ENCODE results near the gene TNNT1. TPM values are rescaled to one million over a fixed set of nuclear protein-coding genes. Genes with fewer than 3 reads are reported as not detected.
"Not testable (repeated sequence)": the region's sequence is repeated elsewhere in the genome, so short reads cannot be mapped to it uniquely, and the experiment has no call there.

Gene TNNT1
- polyA plus RNA-seq, 2 of the 4 experiments (the other 2 are of a cell fraction), result 140 to 155 TPM

DNA sequence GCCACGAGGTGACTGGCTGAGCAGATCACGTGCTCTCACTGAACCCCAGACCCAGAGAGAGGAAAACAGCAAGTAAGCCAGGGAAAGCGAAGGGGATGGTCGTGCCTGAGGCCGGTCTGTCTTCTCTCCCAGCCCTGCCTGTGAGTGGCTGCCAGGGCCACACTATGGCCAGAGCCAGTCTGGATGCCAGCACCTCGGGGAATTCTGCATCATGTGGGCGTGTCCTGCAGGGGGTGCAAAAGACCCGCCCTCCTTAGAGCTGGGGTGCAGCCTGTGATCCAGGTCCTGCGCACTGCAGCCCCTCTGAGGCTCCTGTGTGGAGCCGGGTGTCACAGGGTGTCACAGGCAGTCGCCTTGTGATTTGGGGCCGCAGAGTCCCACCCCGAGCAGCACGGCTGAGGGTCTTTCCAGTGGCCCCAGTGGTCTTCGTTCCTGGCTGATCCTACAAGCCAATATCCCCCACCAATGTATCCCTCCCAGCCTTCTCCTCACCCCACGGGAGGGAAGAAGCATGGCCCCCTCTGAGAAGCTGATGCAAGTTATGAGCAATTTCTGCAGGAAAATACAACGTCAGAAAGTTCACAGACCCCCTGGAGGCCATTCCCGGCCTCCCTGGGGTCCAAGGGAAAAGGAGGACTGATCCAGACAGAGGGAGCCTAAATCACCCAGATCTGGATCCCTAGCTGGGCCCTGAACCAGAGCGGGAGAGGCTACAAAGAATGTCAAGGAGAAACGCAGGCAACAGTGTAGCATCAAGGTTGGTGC is 39.3 kb downstream of the TNNT1 start:
- H3K9me3 ChIP-seq, result no peaks in the 10 kb centered on the region
- peaks cover 11% of the 10 kb centered on the region for H3K4me1 ChIP-seq
- DNase-seq (ENCODE audit: low read depth in 1 of 2, low spot score in 1 of 2) (no peak), ATAC-seq (no peak), FAIRE-seq (no peak)
- no peak overlapping the region for H3K4me3 ChIP-seq
- POLR2A ChIA-PET, result no interaction called here
- CTCF ChIA-PET, result interaction anchor here (1.5 to 2.1 kb wide), 3 partner anchors 12 to 192 kb away, joined by 3 to 5 read pairs (median 4); no protein-coding TSS in a partner anchor
- no peak overlapping the region for H3K4me2 ChIP-seq
- TF ChIP-seq TFCP2L1 (CRISPR knock-in tag; IDR thresholded peaks at IDR 0.05), result no peak
- WGBS (ENCODE audit: missing lambda C conversion rate), result 89% methylated on average over 20 of the region's 20 CpGs
- peak overlapping the region in 1 of 2 experiments; percentile 7; a peak in 1 of 6 replicates for H3K27ac ChIP-seq

DNA sequence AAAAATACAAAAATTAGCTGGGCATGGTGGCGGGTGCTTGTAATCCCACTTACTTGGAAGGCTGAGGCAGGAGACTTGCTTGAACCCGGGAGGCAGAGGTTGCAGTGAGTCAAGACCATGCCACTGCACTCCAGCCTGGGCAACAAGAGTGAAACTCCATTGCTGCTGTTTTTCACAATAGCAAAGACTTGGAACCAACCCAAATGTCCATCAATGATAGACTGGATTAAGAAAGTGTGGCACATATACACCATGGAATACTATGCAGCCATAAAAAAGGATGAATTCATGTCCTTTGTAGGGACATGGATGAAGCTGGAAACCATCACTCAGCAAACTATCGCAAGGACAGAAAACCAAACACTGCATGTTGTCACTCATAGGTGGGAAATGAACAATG is 41.8 kb downstream of the TNNT1 start:
- H3K4me1 ChIP-seq; H3K27ac ChIP-seq; FAIRE-seq; POLR2A ChIA-PET; H3K4me2 ChIP-seq; H3K9me3 ChIP-seq; H3K4me3 ChIP-seq; DNase-seq (ENCODE audit: low read depth in 1 of 2, low spot score in 1 of 2); ATAC-seq: not testable (repeated sequence)
- WGBS (ENCODE audit: missing lambda C conversion rate), result 90% methylated on average over 3 of the region's 3 CpGs
- CTCF ChIA-PET, result interaction anchor here (0.6 to 10.2 kb wide), 4 partner anchors 11 to 25 kb away, joined by 3 to 110 read pairs (median 5); partner anchors contain the start of gene PPP1R12C

DNA sequence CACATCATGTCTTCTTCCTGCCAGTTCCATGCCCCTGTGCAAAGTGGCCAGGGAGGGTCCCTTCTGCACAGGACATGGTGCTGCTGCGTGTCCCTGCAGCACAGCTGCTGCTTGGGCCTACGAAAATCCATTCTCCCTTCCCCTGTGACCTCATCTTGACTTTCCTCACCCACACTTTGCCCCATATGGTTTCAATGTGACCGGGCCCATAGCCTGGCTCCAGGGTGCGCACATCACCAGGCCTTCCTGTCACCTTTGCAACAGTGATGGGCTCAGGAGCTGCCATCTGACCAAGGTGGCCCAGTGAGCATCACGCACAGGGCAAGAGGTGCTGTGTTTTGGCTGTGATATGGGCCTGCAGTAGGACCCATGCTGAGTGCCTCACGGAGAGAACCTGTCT is 42.4 kb downstream of the TNNT1 start:
- Histone ChIP-seq H3K27ac (no peak overlapping the region), H3K4me2 (no peak overlapping the region), H3K4me1 (no peaks in the 10 kb centered on the region), H3K9me3 (peaks cover 10% of the 10 kb centered on the region), H3K4me3 (no peak overlapping the region)
- WGBS (ENCODE audit: missing lambda C conversion rate), result 94% methylated on average over 6 of the region's 6 CpGs
- CTCF ChIA-PET, result interaction anchor here (1.0 to 10.2 kb wide), 4 partner anchors 9 to 22 kb away, joined by 4 to 110 read pairs (median 6); partner anchors contain the start of gene PPP1R12C
- DNase-seq (ENCODE audit: low read depth in 1 of 2, low spot score in 1 of 2), result no peak
- TF ChIP-seq RAD21 (conservative IDR thresholded peaks at IDR 0.05 in 1 of 2, IDR thresholded peaks at IDR 0.05 in 1 of 2), result no peak
- no peak for FAIRE-seq
- POLR2A ChIA-PET, result interaction anchor here (1.0 kb wide), 1 partner anchor 26 kb away, joined by 3 read pairs; no protein-coding TSS in a partner anchor
- ATAC-seq, result peak in 1 of 2 experiments; percentile 21; a peak in 2 of 6 replicates

DNA sequence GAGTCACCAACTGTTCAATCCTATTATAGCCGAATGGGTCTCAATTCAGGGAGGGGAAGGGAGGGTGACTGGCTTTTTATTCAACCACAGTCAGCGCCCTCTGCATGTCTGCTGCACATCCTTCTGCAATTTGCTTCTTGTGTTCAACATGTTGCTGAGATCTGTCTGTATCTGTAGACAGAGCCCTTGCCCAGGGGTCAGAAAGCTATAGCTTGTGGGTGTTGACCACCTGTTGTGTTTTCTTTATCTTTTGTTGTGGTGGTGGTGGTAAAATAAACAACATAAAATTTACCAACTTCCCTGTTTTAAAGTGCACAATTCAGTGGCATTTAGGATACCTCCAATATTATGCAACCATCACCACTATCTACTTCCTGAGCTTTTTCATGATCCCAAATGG is 43.8 kb downstream of the TNNT1 start:
- 79% methylated on average over 2 of the region's 2 CpGs for WGBS (ENCODE audit: missing lambda C conversion rate)
- POLR2A ChIA-PET, result no interaction called here
- DNase-seq (ENCODE audit: low read depth in 1 of 2, low spot score in 1 of 2) (no peak), ATAC-seq (no peak; a peak in 1 of 6 replicates), FAIRE-seq (no peak)
- Histone ChIP-seq H3K4me3 (no peak overlapping the region), H3K9me3 (peaks cover 10% of the 10 kb centered on the region), H3K4me1 (no peaks in the 10 kb centered on the region), H3K4me2 (no peak overlapping the region), H3K27ac (no peak overlapping the region)
- TF ChIP-seq, protein P1, sequence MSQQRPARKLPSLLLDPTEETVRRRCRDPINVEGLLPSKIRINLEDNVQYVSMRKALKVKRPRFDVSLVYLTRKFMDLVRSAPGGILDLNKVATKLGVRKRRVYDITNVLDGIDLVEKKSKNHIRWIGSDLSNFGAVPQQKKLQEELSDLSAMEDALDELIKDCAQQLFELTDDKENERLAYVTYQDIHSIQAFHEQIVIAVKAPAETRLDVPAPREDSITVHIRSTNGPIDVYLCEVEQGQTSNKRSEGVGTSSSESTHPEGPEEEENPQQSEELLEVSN (IDR thresholded peaks at IDR 0.05; ENCODE audit: borderline replicate concordance, low read depth), result no peak
- TF ChIP-seq HOXB13 (CRISPR knock-in tag; IDR thresholded peaks at IDR 0.05; ENCODE audit: low read depth), result no peak
- TF ChIP-seq, protein P2, sequence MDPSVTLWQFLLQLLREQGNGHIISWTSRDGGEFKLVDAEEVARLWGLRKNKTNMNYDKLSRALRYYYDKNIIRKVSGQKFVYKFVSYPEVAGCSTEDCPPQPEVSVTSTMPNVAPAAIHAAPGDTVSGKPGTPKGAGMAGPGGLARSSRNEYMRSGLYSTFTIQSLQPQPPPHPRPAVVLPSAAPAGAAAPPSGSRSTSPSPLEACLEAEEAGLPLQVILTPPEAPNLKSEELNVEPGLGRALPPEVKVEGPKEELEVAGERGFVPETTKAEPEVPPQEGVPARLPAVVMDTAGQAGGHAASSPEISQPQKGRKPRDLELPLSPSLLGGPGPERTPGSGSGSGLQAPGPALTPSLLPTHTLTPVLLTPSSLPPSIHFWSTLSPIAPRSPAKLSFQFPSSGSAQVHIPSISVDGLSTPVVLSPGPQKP (IDR thresholded peaks at IDR 0.05; ENCODE audit: low read depth, low read length), result no peak
- no peak for TF ChIP-seq CHD2 (IDR thresholded peaks at IDR 0.05; ENCODE audit: low read length, partially characterized antibody)
- TF ChIP-seq SREBF2 (IDR thresholded peaks at IDR 0.05), result no peak
- TF ChIP-seq CBX8 (IDR thresholded peaks at IDR 0.05), result no peak
- TF ChIP-seq BHLHE40 (IDR thresholded peaks at IDR 0.05; ENCODE audit: low read depth, low read length), result no peak
- no peak for TF ChIP-seq EHF (CRISPR knock-in tag; IDR thresholded peaks at IDR 0.05)
- TF ChIP-seq, protein P3, sequence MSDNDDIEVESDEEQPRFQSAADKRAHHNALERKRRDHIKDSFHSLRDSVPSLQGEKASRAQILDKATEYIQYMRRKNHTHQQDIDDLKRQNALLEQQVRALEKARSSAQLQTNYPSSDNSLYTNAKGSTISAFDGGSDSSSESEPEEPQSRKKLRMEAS (IDR thresholded peaks at IDR 0.05), result no peak
- TF ChIP-seq CBX2 (IDR thresholded peaks at IDR 0.05; ENCODE audit: borderline replicate concordance, low read depth), result no peak
- TF ChIP-seq, protein P4, sequence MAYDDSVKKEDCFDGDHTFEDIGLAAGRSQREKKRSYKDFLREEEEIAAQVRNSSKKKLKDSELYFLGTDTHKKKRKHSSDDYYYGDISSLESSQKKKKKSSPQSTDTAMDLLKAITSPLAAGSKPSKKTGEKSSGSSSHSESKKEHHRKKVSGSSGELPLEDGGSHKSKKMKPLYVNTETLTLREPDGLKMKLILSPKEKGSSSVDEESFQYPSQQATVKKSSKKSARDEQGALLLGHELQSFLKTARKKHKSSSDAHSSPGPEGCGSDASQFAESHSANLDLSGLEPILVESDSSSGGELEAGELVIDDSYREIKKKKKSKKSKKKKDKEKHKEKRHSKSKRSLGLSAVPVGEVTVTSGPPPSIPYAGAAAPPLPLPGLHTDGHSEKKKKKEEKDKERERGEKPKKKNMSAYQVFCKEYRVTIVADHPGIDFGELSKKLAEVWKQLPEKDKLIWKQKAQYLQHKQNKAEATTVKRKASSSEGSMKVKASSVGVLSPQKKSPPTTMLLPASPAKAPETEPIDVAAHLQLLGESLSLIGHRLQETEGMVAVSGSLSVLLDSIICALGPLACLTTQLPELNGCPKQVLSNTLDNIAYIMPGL (CRISPR knock-in tag; IDR thresholded peaks at IDR 0.05; ENCODE audit: borderline replicate concordance), result no peak
- TF ChIP-seq EP300 (IDR thresholded peaks at IDR 0.05), result no peak
- TF ChIP-seq FOSL2 (IDR thresholded peaks at IDR 0.05), result no peak
- no peak for TF ChIP-seq FOSL2 (CRISPR knock-in tag; IDR thresholded peaks at IDR 0.05)
- no peak for TF ChIP-seq RFX5 (IDR thresholded peaks at IDR 0.05)
- TF ChIP-seq POLR2AphosphoS2 (conservative IDR thresholded peaks at IDR 0.05; ENCODE audit: low read length), result no peak
- no peak for TF ChIP-seq RARB (CRISPR knock-in tag; IDR thresholded peaks at IDR 0.05)
- TF ChIP-seq HOXB5 (CRISPR knock-in tag; IDR thresholded peaks at IDR 0.05), result no peak
- CTCF ChIA-PET, result interaction anchor here (0.6 to 10.2 kb wide), 5 partner anchors 8 to 1283 kb away, joined by 3 to 110 read pairs (median 5); no protein-coding TSS in a partner anchor

Data from A549 (cell line).